Kidney (tissue), 14 donors: ENCODE measurements around the gene CAT. TPM values are rescaled to one million over a fixed set of nuclear protein-coding genes. Genes with fewer than 3 reads are reported as not detected.

Experiments
- DNase-seq, 5 donors: peaks; one replicate each; pipeline ENCODE4 v3.0.0-alpha.2; 2013 to 2020
- FAIRE-seq: peaks from 2 replicates; lab custom pipeline; 2012; peaks lifted over from hg19 to GRCh38; lab: Jason Lieb, UNC
- H3K27ac ChIP-seq, 2 donors: one replicate each; pipeline ENCODE4 v1.7.0; 2013; ENCODE audit warnings: low read depth in 2 of 2, low read length in 2 of 2, inconsistent platforms in 1 of 2
- H3K27me3 ChIP-seq: one replicate; pipeline ENCODE4 v1.7.1; 2013; ENCODE audit warnings: low read length, inconsistent platforms; ENCODE audit not compliant: control insufficient read depth, insufficient read depth
- H3K36me3 ChIP-seq, 3 donors: one replicate each; pipeline versions ENCODE4 v1.7.0 to v1.7.1; 2013; ENCODE audit warnings: low read length in 3 of 3, control low read depth in 1 of 3, inconsistent platforms in 1 of 3; ENCODE audit not compliant: insufficient read depth in 3 of 3, control insufficient read depth in 2 of 3
- H3K4me1 ChIP-seq, 3 donors: one replicate each; pipeline versions ENCODE4 v1.7.0 to v1.7.1; 2013; ENCODE audit warnings: low read length in 3 of 3, inconsistent platforms in 1 of 3, low read depth in 1 of 3; ENCODE audit not compliant: control insufficient read depth in 2 of 3, insufficient read depth in 2 of 3
- H3K4me3 ChIP-seq, 3 donors: one replicate each; pipeline versions ENCODE4 v1.7.0 to v1.8.1; 2013; ENCODE audit warnings: low read length in 3 of 3, control low read depth in 1 of 3, inconsistent platforms in 1 of 3
- H3K9ac ChIP-seq, 3 donors: one replicate each; pipeline versions ENCODE4 v1.7.0 to v1.7.1; 2013; ENCODE audit warnings: low read length in 3 of 3, control low read depth in 1 of 3, inconsistent platforms in 1 of 3
- H3K9me3 ChIP-seq, 3 donors: one replicate each; pipeline versions ENCODE4 v1.7.0 to v1.7.1; 2013; ENCODE audit warnings: low read length in 3 of 3, control low read depth in 1 of 3, inconsistent platforms in 1 of 3; ENCODE audit not compliant: control insufficient read depth in 2 of 3, insufficient read depth in 1 of 3
- intact Hi-C: fragments of 100-400 bp; cut with DNase I; formaldehyde crosslinking; loops from one replicate; pipeline ENCODE4 v1.11.1; 2022
- polyA plus RNA-seq: library from polyadenylated mRNA; stranded (reverse); fragments of 350-450 nt; fragmentation: Illumina TruSeq; extraction: RNeasy Lipid Tissue Mini Kit (QIAGEN cat#74804); gene quantifications from one replicate; pipeline ENCODE4 v1.2.3, GENCODE V29; 2014; ENCODE audit warnings: low read depth, low replicate concordance; ENCODE audit not compliant: insufficient read depth
- total RNA-seq: library from RNA; stranded (reverse); fragmentation: NEBNext Ultra II Directional; extraction: Animal tissue kit (Norgen Biotek cat#: 25700); gene quantifications from one replicate; pipeline ENCODE4 v1.2.1, GENCODE V29; 2021
- TF ChIP-seq, protein P1 (sequence below): IDR thresholded peaks from 3 replicates; pipeline ENCODE4 v1.5.1; 2012; ENCODE audit warnings: mild to moderate bottlenecking, moderate library complexity, borderline replicate concordance; ENCODE audit not compliant: insufficient read depth; ENCODE audit errors: extremely low read depth
- donor health status: control.
- donor health status: control.
- donor health status: control.
- donor health status: control.
- donor health status: control.
- donor health status: DM: yes; HTN: yes; CAD: no.
- donor health status: Normal renal cell carcinoma (clear cell type).

The CAT gene
- total and polyA plus RNA-seq, 2 donors from 2014 or later = 84.4 to 208 TPM

DNA sequence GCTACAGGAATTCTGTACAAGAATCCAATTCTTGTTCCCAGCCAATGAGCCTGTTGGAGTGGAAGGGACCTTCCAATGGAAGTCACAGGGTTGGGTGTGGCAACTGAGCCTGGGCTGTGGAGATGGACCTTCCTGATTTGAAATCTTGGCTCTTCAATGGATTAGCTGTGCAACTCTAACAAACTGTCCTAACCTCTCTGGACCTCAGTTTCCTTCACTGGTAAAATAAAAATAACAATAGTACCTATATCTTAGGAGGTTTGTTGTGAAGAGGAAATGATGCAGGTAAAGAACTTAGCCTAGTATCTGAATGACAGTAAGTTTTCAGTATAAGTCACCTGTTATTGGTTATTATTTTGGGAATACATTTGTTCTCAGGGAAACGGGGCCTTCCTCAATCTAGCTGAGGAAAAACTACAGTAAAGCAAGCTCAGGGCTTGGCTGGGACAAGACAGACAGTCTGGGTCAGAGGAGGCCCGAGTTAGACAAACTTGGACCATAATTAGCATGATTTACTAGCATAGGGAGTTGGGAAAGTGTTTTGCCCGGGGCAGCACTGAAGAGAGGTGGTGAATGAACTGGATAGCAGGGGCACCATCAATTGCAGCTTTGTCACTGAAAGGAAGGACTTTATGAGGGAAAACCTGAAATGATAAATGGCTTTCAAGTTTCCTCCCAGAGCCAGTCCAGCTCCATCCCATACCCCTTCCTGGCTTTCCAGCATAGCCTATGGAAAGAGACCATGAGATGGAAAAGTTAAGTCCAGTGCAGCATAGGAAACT is 61.2 kb downstream of the CAT start:
- FAIRE-seq (no peak), DNase-seq (peak in 3 of 5 donors; percentile 54 to 81 (median 67))
- Histone ChIP-seq H3K27me3 (no peaks in the 10 kb centered on the region), H3K9me3 (no peaks in the 10 kb centered on the region), H3K4me1 (no peaks in the 10 kb centered on the region), H3K4me3 (no peak overlapping the region), H3K27ac (no peak overlapping the region), H3K36me3 (no peaks in the 10 kb centered on the region), H3K9ac (no peak overlapping the region)
- intact Hi-C loops = no loop called here
- TF ChIP-seq, protein P1, sequence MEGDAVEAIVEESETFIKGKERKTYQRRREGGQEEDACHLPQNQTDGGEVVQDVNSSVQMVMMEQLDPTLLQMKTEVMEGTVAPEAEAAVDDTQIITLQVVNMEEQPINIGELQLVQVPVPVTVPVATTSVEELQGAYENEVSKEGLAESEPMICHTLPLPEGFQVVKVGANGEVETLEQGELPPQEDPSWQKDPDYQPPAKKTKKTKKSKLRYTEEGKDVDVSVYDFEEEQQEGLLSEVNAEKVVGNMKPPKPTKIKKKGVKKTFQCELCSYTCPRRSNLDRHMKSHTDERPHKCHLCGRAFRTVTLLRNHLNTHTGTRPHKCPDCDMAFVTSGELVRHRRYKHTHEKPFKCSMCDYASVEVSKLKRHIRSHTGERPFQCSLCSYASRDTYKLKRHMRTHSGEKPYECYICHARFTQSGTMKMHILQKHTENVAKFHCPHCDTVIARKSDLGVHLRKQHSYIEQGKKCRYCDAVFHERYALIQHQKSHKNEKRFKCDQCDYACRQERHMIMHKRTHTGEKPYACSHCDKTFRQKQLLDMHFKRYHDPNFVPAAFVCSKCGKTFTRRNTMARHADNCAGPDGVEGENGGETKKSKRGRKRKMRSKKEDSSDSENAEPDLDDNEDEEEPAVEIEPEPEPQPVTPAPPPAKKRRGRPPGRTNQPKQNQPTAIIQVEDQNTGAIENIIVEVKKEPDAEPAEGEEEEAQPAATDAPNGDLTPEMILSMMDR = no peak

DNA sequence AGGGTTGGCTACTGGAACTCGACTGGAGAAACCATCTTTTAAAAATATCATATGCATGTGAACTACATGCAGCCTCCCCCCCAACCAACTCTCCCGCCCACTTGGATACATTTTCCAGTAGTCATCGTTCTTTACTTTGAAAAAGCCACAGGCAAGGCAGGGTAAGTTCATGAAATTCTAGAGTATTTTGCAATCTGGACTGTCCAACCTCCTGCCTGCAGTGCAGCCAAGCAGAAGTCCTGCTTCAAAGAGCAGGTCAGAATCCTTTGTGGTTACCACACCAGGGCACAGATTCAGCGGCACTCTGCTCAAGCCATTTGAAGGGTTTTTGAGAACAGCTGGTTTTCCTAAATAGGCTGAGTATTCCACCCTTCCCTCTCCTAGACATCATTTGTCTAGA is 62.8 kb downstream of the CAT start:
- DNase-seq = no peak
- Histone ChIP-seq H3K36me3 (no peaks in the 10 kb centered on the region), H3K4me1 (no peaks in the 10 kb centered on the region), H3K9ac (no peak overlapping the region), H3K4me3 (no peak overlapping the region), H3K27ac (peak overlapping the region in 1 of 2 donors; percentile 0), H3K9me3 (no peaks in the 10 kb centered on the region), H3K27me3 (no peaks in the 10 kb centered on the region)
- TF ChIP-seq, protein P1 = no peak
- intact Hi-C loops = no loop called here
- FAIRE-seq = no peak

GRCh38 chr11:34501949-34502348 is 63.2 kb downstream of the CAT start:
- H3K27ac ChIP-seq = peak overlapping the region in 1 of 2 donors; percentile 0
- no peaks in the 10 kb centered on the region for H3K27me3 ChIP-seq
- intact Hi-C loops = no loop called here
- FAIRE-seq (no peak), DNase-seq (no peak)
- TF ChIP-seq, protein P1 = no peak
- no peaks in the 10 kb centered on the region for H3K36me3 ChIP-seq
- H3K9ac ChIP-seq = no peak overlapping the region
- H3K9me3 ChIP-seq = no peaks in the 10 kb centered on the region
- H3K4me3 ChIP-seq = no peak overlapping the region
- H3K4me1 ChIP-seq = no peaks in the 10 kb centered on the region
